Immature natural killer cell (primary cell): ENCODE results near the gene GOLGA7B. TPM values are rescaled to one million over a fixed set of nuclear protein-coding genes. Genes with fewer than 3 reads are reported as not detected.

ENCODE experiments used
- DNase-seq, 3 donors: peaks; one replicate each; pipeline ENCODE4 v3.0.0; 2022; ENCODE audit warnings: mixed read lengths in 1 of 3
- H3K27ac Mint-ChIP-seq, 6 donors: one replicate each; pipeline ENCODE4 v1.8.0; 2020; ENCODE audit warnings: mixed read lengths in 6 of 6, mild to moderate bottlenecking in 5 of 6, inconsistent platforms in 4 of 6, moderate library complexity in 3 of 6
- H3K27me3 Mint-ChIP-seq, 3 donors: one replicate each; pipeline ENCODE4 v1.8.0; 2020 to 2021; ENCODE audit warnings: low read depth in 3 of 3, mild to moderate bottlenecking in 3 of 3, mixed read lengths in 3 of 3, moderate library complexity in 3 of 3, inconsistent platforms in 1 of 3
- H3K36me3 Mint-ChIP-seq, 3 donors: one replicate each; pipeline ENCODE4 v1.8.0; 2020; ENCODE audit warnings: mixed read lengths in 3 of 3, inconsistent platforms in 2 of 3, mild to moderate bottlenecking in 2 of 3
- H3K4me1 Mint-ChIP-seq, 2 donors: one replicate each; pipeline ENCODE4 v1.8.0; 2020; ENCODE audit warnings: inconsistent platforms in 2 of 2, mild to moderate bottlenecking in 2 of 2, mixed read lengths in 2 of 2, moderate library complexity in 1 of 2
- H3K4me3 Mint-ChIP-seq, 5 donors: one replicate each; pipeline ENCODE4 v1.8.0; 2020; ENCODE audit warnings: mild to moderate bottlenecking in 5 of 5, mixed read lengths in 5 of 5, inconsistent platforms in 3 of 5, moderate library complexity in 3 of 5
- H3K9me3 Mint-ChIP-seq, 6 donors: one replicate each; pipeline ENCODE4 v1.8.0; 2020; ENCODE audit warnings: mild to moderate bottlenecking in 6 of 6, mixed read lengths in 6 of 6, inconsistent platforms in 4 of 6, moderate library complexity in 3 of 6
- polyA plus RNA-seq, 3 donors: library from polyadenylated mRNA; unstranded; fragments of 300-500 nt; fragmentation: Illumina TruSeq; gene quantifications; one replicate each; pipeline ENCODE4 v1.2.3, GENCODE V29; 2021

The GOLGA7B gene
- polyA plus RNA-seq, 3 donors from 2014 or later: 0.09 to 0.27 (median 0.17) TPM

- Mint-ChIP-seq H3K4me3 (no peak overlapping the region), H3K36me3 (no peaks in the 10 kb centered on the region), H3K27ac (no peak overlapping the region), H3K9me3 (no peaks in the 10 kb centered on the region), H3K4me1 (peaks cover 0 to 3% of the 10 kb centered on the region in 2 donors), H3K27me3 (peaks cover 2 to 8% (median 5%) of the 10 kb centered on the region in 3 donors)
- DNase-seq: peak; percentile 46 to 65 (median 58)
Measured at GRCh38 chr10:97914837-97915211, 65.2 kb downstream of the GOLGA7B start.

- peaks cover 0 to 3% of the 10 kb centered on the region in 2 donors for H3K4me1 Mint-ChIP-seq
- peaks cover 2 to 8% (median 5%) of the 10 kb centered on the region in 3 donors for H3K27me3 Mint-ChIP-seq
- H3K36me3 Mint-ChIP-seq: no peaks in the 10 kb centered on the region
- H3K4me3 Mint-ChIP-seq: no peak overlapping the region
- H3K9me3 Mint-ChIP-seq: no peaks in the 10 kb centered on the region
- no peak overlapping the region for H3K27ac Mint-ChIP-seq
- DNase-seq: no peak
Measured at GRCh38 chr10:97915346-97916131, 65.9 kb downstream of the GOLGA7B start.

- no peak for DNase-seq
- Mint-ChIP-seq H3K27ac (no peak overlapping the region), H3K27me3 (peaks cover 5 to 8% (median 6%) of the 10 kb centered on the region in 3 donors), H3K36me3 (no peaks in the 10 kb centered on the region), H3K4me1 (peaks cover 0 to 3% of the 10 kb centered on the region in 2 donors), H3K9me3 (no peaks in the 10 kb centered on the region), H3K4me3 (no peak overlapping the region)
Measured at GRCh38 chr10:97916586-97916985, 66.9 kb downstream of the GOLGA7B start.

GRCh38 chr10:97919012-97919411 is 69.4 kb downstream of the GOLGA7B start:
- Mint-ChIP-seq H3K36me3 (no peaks in the 10 kb centered on the region), H3K27me3 (peaks cover 3 to 6% (median 5%) of the 10 kb centered on the region in 3 donors), H3K4me3 (no peak overlapping the region), H3K27ac (no peak overlapping the region), H3K9me3 (no peaks in the 10 kb centered on the region), H3K4me1 (peaks cover 0 to 3% of the 10 kb centered on the region in 2 donors)
- no peak for DNase-seq

GRCh38 chr10:97920865-97921264 is 71.2 kb downstream of the GOLGA7B start:
- Mint-ChIP-seq H3K27me3 (peaks cover 3 to 12% (median 5%) of the 10 kb centered on the region in 3 donors), H3K36me3 (peaks cover 0 to 4% (median 0%) of the 10 kb centered on the region in 3 donors), H3K27ac (no peak overlapping the region)

More at GRCh38 chr10:97920865-97921264, 71.2 kb downstream of the GOLGA7B start:
- DNase-seq: no peak
- Mint-ChIP-seq H3K4me3 (no peak overlapping the region), H3K4me1 (no peaks in the 10 kb centered on the region), H3K9me3 (no peaks in the 10 kb centered on the region)

Other genes with a start within 250 kb of the GOLGA7B start
- 1 to 10 TPM in 2 of 3 donors, under 1 TPM in 1; 0.80 to 6.1 (median 1.1) TPM for gene MORN4, start 216.3 kb upstream of the GOLGA7B start, polyA plus RNA-seq
- gene PI4K2A, start 209.2 kb upstream of the GOLGA7B start, polyA plus RNA-seq: 10 to 100 TPM; 12.6 to 19.6 (median 17.6) TPM
- 10 to 100 TPM in 1 of 3 donors, 1 to 10 TPM in 2; 3.0 to 14.1 (median 4.4) TPM for gene AVPI1, start 162.6 kb upstream of the GOLGA7B start, polyA plus RNA-seq
- 1 to 10 TPM in 1 of 3 donors, under 1 TPM in 1, not detected in 1; 0.19 to 1.0 TPM for gene MARVELD1, start 136.1 kb upstream of the GOLGA7B start, polyA plus RNA-seq
- 10 to 100 TPM; 20.0 to 31.8 (median 26.1) TPM for gene ZFYVE27, start 112.7 kb upstream of the GOLGA7B start, polyA plus RNA-seq
- gene SFRP5, start 77.8 kb upstream of the GOLGA7B start, polyA plus RNA-seq: not detected
- not detected for gene CRTAC1, start 180.8 kb downstream of the GOLGA7B start, polyA plus RNA-seq